Sigmoid colon (tissue), 4 donors: ENCODE measurements around the gene OR1D5.

ENCODE experiments used
- CTCF ChIP-seq, 4 experiments: fragments of 450-650 bp in 3 of 4; fragments of 200-600 bp in 1 of 4; IDR thresholded peaks; one replicate each; pipeline ENCODE4 v1.5.1; 2016 to 2019; ENCODE audit warnings: antibody characterized with exemption in 4 of 4, mild to moderate bottlenecking in 3 of 4, moderate library complexity in 2 of 4
- POLR2A ChIP-seq, 2 donors: fragments of 450-650 bp; IDR thresholded peaks; one replicate each; pipeline ENCODE4 v1.6.1; 2016; ENCODE audit warnings: antibody characterized with exemption in 2 of 2, mild to moderate bottlenecking in 2 of 2, moderate library complexity in 2 of 2
- POLR2AphosphoS5 ChIP-seq, 4 donors: sonication (generic); formaldehyde crosslinking; IDR thresholded peaks; one replicate each; pipeline ENCODE4 v1.6.1; 2017; ENCODE audit warnings: antibody characterized with exemption in 4 of 4

- TF ChIP-seq POLR2A (IDR thresholded peaks at IDR 0.05) (no peak), CTCF (IDR thresholded peaks at IDR 0.05) (no peak), POLR2AphosphoS5 (IDR thresholded peaks at IDR 0.05) (no peak)
These were observed 13.6 kb downstream of the OR1D5 start for GRCh38 chr17:3049705-3050295.
